Measurements from ENCODE around the gene AUH.
"Not testable (repeated sequence)": the region's sequence is repeated elsewhere in the genome, so short reads cannot be mapped to it uniquely, and the experiment has no call there.

AUH gene

GRCh38 chr9:91378695-91379127, 17.0 kb upstream of the AUH start:
- DNase-seq, result no peak

GRCh38 chr9:91378054-91378453, 16.3 kb upstream of the AUH start:
- DNase-seq, result not testable (repeated sequence)

GRCh38 chr9:91376239-91376638, 14.5 kb upstream of the AUH start:
- DNase-seq, result no peak

- DNase-seq, result no peak
Observed at GRCh38 chr9:91374939-91375338, 13.2 kb upstream of the AUH start.

GRCh38 chr9:91371894-91372293, 10.2 kb upstream of the AUH start:
- no peak for DNase-seq

- not testable (repeated sequence) for DNase-seq
Observed at GRCh38 chr9:91370006-91370405, 8.3 kb upstream of the AUH start.

GRCh38 chr9:91364702-91365101, 3.0 kb upstream of the AUH start:
- no peak for DNase-seq

- DNase-seq, result no peak
Observed at GRCh38 chr9:91364005-91364404, 2.3 kb upstream of the AUH start.

- no peak for DNase-seq
Observed at GRCh38 chr9:91362051-91362611, 413 bp upstream of the AUH start.

- no peak for DNase-seq
Observed at GRCh38 chr9:91360551-91361290, 997 bp downstream of the AUH start.

GRCh38 chr9:91359734-91360470, 1.8 kb downstream of the AUH start:
- no peak for DNase-seq

- no peak for DNase-seq
Observed at GRCh38 chr9:91359083-91359482, 2.6 kb downstream of the AUH start.

GRCh38 chr9:91354881-91355280, 6.8 kb downstream of the AUH start:
- DNase-seq, result no peak

- no peak for DNase-seq
Observed at GRCh38 chr9:91349115-91349555, 12.6 kb downstream of the AUH start.

GRCh38 chr9:91348191-91348807, 13.4 kb downstream of the AUH start:
- DNase-seq, result no peak

GRCh38 chr9:91347377-91347776, 14.3 kb downstream of the AUH start:
- no peak for DNase-seq

GRCh38 chr9:91346644-91347043, 15.1 kb downstream of the AUH start:
- no peak for DNase-seq

- DNase-seq, result no peak
Observed at GRCh38 chr9:91345978-91346377, 15.7 kb downstream of the AUH start.

GRCh38 chr9:91342575-91342974, 19.1 kb downstream of the AUH start:
- no peak for DNase-seq

- DNase-seq, result no peak
Observed at GRCh38 chr9:91341749-91342148, 20.0 kb downstream of the AUH start.

- no peak for DNase-seq
Observed at GRCh38 chr9:91341258-91341746, 20.4 kb downstream of the AUH start.

- DNase-seq, result no peak
Observed at GRCh38 chr9:91340395-91340967, 21.2 kb downstream of the AUH start.

- DNase-seq, result no peak
Observed at GRCh38 chr9:91338681-91339080, 23.0 kb downstream of the AUH start.

All from stimulated activated CD8-positive, alpha-beta memory T cell treated with anti-CD3 and anti-CD28 coated beads, Interleukin-4, amount 100 ng/mL, for 48 hours (primary cell).